GM11168 (cell line): ENCODE data around the gene ARHGAP4.

Source experiments
- in situ Hi-C: fragments of 300-500 bp; cut with MboI; formaldehyde crosslinking; loops from one replicate; pipeline ENCODE4 v1.12.0; 2022; ENCODE audit warnings: low sequenced_read_pairs; ENCODE audit not compliant: unreplicated experiment

Gene ARHGAP4

GRCh38 chrX:153909024-153909979 is 16.8 kb downstream of the ARHGAP4 start:
- in situ Hi-C loops = no loop called here

- in situ Hi-C loops = no loop called here
These were observed 17.7 kb downstream of the ARHGAP4 start for GRCh38 chrX:153908219-153908860.

GRCh38 chrX:153907456-153907855 is 18.6 kb downstream of the ARHGAP4 start:
- in situ Hi-C loops = no loop called here

GRCh38 chrX:153906126-153906917 is 19.7 kb downstream of the ARHGAP4 start:
- in situ Hi-C loops = no loop called here

GRCh38 chrX:153905481-153906095 is 20.5 kb downstream of the ARHGAP4 start:
- in situ Hi-C loops = no loop called here

- in situ Hi-C loops = no loop called here
These were observed 21.8 kb downstream of the ARHGAP4 start, which contains the start of gene AVPR2 for GRCh38 chrX:153903991-153904957. Gene AVPR2 (plus strand): TSS chrX:153904673. CDS start chrX:153905146, 473 bp downstream.

- in situ Hi-C loops = no loop called here
These were observed 22.7 kb downstream of the ARHGAP4 start for GRCh38 chrX:153903238-153903980.

- in situ Hi-C loops = no loop called here
These were observed 23.7 kb downstream of the ARHGAP4 start for GRCh38 chrX:153902385-153902784.

GRCh38 chrX:153901753-153902140 is 24.3 kb downstream of the ARHGAP4 start:
- in situ Hi-C loops = no loop called here

- in situ Hi-C loops = no loop called here
These were observed 25.0 kb downstream of the ARHGAP4 start for GRCh38 chrX:153900831-153901752.

GRCh38 chrX:153897899-153898298 is 28.2 kb downstream of the ARHGAP4 start:
- in situ Hi-C loops = no loop called here

- in situ Hi-C loops = no loop called here
These were observed 36.9 kb downstream of the ARHGAP4 start for GRCh38 chrX:153889123-153889522.

- in situ Hi-C loops = no loop called here
These were observed 37.7 kb downstream of the ARHGAP4 start for GRCh38 chrX:153888344-153888743.

- in situ Hi-C loops = no loop called here
These were observed 38.7 kb downstream of the ARHGAP4 start for GRCh38 chrX:153887385-153887784.

GRCh38 chrX:153886915-153887314 is 39.1 kb downstream of the ARHGAP4 start:
- in situ Hi-C loops = no loop called here

- in situ Hi-C loops = no loop called here
These were observed 39.8 kb downstream of the ARHGAP4 start, which contains the start of gene L1CAM for GRCh38 chrX:153885968-153886903. Gene L1CAM (minus strand): TSS chrX:153886173. CDS start chrX:153875836, 10,337 bp downstream.
